Stimulated activated CD8-positive, alpha-beta memory T cell treated with anti-CD3 and anti-CD28 coated beads, Interleukin-12 subunit alpha, Interleukin-12 subunit beta, amount 100 ng/mL, for 4 hours (primary cell): Measurements from ENCODE around the gene HGFAC.

ENCODE experiments used
- DNase-seq: peaks from one replicate; pipeline ENCODE4 v3.0.0-alpha.2; 2020; ENCODE audit warnings: low read depth

Gene HGFAC

DNA sequence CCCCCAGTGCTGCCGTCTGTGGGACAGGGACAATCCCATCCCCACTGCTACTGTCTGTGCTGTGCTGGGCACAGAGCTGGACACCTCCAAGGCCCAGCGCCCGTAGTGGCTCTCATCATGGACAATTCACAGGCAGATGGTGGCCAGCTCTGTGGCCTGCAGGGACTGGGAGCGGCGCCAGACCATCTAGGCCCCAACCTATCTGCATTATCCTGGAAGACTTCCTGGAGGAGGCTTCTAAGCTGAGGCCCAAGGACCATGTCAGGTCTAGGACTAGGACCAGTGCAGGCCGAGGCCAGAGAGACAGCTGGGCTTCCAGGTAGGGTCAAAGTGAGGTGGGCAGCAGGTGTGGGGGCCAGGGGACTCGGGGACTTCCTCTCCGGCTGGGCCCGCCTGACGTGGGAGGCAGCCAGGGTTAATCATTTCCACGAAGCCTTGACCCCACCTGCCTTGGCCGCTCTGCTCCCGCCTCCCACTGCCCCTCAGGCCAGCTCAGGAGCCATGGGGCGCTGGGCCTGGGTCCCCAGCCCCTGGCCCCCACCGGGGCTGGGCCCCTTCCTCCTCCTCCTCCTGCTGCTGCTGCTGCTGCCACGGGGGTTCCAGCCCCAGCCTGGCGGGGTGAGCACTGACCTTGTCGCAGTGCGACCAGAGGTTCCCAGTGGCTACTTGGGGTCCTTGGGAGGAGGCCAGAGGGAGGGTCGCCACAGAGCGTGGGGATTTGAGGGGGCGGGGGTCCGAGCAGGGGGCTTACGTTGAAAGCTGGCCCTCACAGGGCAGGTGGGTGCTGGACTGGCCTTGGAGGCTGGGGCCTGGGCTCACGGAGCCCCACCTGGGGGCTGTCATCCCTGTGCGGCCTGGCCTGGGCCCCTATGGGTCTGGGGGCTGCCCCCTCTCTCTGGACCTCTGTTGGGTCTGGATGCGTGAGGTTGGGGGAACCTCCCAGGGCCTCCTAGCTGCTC, at the start of gene HGFAC:
Gene HGFAC (plus strand): TSS at position 468 of the 959 bp plus-strand sequence. CDS start 34 bp downstream, at position 502.
- no peak for DNase-seq

DNA sequence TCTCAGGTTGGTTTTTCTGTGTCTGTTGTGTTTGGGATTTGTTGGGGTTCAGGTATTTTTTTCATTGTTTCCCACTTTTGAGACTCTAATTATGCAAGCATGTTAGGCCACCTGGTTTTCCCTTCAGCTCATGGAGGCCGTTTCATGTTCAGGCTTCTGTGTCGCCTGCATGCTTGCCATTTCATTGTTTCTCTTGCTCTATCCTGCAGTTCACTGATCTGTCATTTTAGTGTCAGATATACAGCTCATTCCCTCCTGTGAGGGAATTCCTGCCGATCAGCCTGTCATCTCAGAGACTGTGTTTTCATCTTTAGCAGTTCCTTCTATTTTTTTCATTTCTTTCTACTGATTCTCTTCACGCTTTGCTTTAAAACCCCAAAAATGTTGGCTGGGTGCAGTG, 49.4 kb upstream of the HGFAC start:
- no peak for DNase-seq

DNA sequence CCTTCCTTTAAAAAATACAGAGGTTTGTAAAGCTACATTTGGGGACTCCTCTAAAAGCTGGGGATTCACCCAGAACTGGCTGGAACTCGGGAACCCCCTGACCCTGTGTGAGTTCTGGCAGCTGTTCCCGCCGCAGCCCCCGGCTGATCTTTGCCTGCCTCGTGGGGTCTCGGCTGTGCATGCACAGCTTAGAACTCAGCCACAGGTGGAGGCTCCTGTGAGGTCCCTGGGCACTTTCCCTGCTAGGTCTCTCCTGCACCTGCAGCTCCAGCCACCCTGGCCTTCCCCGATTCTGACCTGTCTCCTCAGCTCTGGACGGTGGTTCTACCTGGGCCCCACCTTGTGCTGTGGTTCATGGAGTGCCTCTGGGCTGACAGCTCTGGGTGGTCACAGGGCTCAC, 48.6 kb upstream of the HGFAC start:
- DNase-seq, result no peak

DNA sequence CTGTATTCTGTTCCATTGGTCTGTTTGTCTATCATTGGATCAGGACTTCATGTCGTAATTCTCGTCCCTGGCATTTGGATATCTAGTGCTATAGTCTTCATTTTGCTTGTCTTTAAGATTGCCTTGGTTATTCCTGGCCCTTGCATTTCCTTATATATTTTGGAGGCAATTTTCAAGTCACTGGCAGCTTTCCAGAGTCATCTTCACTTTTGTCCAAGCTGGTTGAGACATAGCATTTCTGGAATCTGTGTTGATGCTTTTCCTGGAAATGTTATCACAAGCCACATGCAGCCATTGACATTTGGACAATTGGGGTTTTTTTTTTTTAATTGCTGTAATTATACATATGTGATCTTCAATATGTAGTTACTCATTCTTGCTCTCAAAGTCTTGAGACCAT, 45.2 kb upstream of the HGFAC start:
- DNase-seq, result no peak

DNA sequence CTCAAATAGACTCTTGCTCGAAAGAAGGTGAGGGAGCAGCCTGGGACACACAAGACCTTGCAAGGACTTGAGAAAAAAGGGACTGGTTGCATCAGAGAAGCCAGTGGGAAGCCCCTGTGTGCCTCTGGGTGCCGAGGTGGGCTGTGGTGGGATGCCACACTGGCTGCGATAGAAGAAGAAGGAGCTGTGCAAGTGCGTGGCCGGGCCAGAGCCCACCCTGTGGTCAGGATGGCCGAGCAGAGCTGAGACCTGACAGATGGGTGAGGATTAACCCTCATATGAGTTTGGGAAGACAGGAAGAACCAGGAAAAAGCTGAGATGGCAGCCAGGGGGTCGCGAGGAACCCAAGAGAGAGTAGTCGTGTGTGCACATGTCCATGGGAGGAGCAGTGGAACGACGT, 44.6 kb upstream of the HGFAC start:
- DNase-seq, result no peak

GRCh38 chr4:3399277-3400194, 42.2 kb upstream of the HGFAC start:
- no peak for DNase-seq

- DNase-seq, result no peak
Measured at GRCh38 chr4:3401436-3402171, 40.2 kb upstream of the HGFAC start.

DNA sequence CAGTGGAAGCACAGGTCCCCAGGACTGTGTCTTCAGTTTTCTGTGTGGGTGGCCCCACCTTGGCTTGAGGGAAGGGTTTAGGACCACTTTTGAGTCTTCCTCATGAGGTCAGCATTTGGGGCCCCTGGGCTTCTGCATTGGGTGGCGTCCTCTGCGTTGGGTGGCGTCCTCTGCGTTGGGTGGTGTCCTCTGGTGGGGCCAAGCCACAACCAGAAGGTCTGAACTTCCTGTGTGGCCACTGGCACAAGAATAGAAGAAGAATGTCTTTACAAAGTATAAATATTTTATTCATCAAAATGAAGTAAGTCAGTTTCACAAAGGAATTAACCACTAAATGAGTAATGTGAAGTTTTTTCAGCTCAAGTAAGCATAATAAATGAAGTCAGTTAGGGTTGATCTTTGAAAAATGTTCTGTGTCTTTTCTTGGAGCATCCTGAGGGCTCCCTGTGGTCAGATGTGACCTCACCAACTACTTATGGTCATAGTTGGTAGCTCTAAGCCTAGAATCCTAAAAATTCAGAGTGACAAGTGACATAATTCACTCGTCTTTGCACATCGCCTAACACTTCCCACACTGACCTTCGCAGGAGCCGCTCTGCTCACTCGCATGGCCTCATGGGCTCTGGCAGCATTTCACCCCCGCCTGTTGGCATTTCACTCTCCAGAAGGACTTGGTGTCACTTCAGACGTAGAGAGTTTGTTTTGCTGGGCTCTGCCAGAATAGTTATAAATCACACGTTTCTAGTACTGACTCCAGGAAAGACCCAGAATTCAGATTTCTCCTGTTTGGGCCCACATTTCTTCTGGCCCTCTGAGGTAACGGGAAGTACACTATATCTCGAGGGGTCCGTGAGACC, 39.0 kb upstream of the HGFAC start:
- DNase-seq, result no peak

- DNase-seq, result no peak
Measured at GRCh38 chr4:3403348-3403906, 38.3 kb upstream of the HGFAC start.

- no peak for DNase-seq
Measured at GRCh38 chr4:3404546-3404945, 37.2 kb upstream of the HGFAC start.

- no peak for DNase-seq
Measured at GRCh38 chr4:3405176-3405575, 36.6 kb upstream of the HGFAC start.

GRCh38 chr4:3406021-3406420, 35.7 kb upstream of the HGFAC start:
- no peak for DNase-seq

GRCh38 chr4:3406431-3406830, 35.3 kb upstream of the HGFAC start:
- no peak for DNase-seq

GRCh38 chr4:3407171-3407771, 34.5 kb upstream of the HGFAC start:
- DNase-seq, result no peak

DNA sequence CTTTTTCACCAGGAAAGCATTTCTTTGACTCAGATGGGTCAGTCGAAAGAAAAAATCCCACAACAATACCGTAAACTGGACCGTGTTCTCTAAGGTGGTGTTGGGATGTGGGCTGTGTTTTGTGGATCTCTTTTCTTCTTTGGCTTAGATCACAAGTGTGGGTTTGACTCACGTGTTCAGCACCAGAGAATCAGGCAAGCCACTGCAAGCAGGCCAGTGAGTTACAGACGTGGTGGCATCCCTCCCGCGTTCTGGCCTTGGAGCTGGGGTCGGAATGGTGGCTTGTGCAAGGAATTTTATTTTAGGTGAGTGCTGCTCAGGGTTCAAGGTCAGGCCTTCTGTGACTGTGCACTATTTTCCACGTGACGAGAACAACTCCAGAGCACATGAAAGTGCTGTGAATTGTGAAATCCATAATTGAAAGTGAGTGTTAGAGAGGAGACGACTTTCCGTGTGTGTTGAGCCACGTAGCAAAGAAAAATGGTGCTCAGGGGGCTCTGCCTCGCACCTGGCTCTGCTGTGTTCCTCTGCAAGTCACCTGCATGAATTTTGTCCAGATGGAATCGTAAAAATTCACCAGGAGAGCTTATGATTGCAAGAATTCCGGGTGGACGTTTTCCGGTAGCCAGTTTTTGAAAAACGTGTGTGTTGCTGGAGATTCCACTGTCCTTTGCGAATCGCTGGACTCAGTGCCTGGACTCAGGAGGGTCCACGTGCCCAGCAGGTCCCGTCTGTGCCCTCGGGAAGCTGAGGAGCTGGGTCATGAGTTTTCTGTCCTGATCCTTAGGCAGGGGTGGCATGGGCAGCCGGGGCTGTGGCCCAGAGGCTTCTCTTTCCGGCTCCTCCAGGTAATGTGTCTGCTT, 33.6 kb upstream of the HGFAC start:
- no peak for DNase-seq

DNA sequence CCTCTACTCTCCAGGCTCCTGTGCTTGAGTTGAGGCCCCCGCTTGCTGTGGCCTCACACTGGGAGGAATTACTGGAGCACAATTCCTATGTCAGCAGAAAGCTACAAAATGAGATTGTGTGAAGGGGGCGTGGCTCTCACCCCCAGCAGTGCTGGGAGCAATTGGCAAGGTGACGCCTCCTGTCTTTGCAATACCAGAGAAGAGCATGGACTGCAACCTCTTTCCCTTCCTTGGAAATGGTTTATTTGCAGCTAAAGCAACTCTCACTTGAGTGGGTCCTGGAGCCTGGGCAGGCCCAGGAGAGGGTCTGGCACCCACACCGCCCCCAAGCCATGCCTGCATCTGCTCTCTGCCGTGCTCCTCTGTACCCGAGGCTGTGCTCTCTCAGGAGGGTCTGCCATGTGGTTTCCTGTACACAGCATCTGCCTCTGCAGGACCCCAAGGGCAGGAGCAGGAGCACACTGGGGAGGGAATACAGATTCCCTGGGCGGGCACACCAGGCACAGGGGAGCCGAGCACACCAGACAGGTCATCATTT, 32.9 kb upstream of the HGFAC start:
- DNase-seq, result no peak

GRCh38 chr4:3409571-3410091, 32.1 kb upstream of the HGFAC start:
- DNase-seq, result no peak

- DNase-seq, result no peak
Measured at GRCh38 chr4:3410401-3411135, 31.2 kb upstream of the HGFAC start.
